ENCODE measurements around the gene DNAJC18. TPM values are rescaled to one million over a fixed set of nuclear protein-coding genes. Genes with fewer than 3 reads are reported as not detected.

Gene DNAJC18
- total RNA-seq, 4 donors from 2014 or later = 7.6 to 27.7 (median 14.5) TPM

GRCh38 chr5:139408191-139408590, 31.1 kb downstream of the DNAJC18 start:
- H3K27ac ChIP-seq = no peak overlapping the region
- H3K27me3 ChIP-seq = no peaks in the 10 kb centered on the region
- no peak overlapping the region for H3K4me3 ChIP-seq
- H3K9me3 ChIP-seq = no peaks in the 10 kb centered on the region
- WGBS, 2 donors (ENCODE audit: low coverage in 1 of 2) = 89 to 95% methylated on average over 7 of the region's 7 CpGs
- TF ChIP-seq POLR2A (IDR thresholded peaks at IDR 0.05) (no peak), POLR2AphosphoS5 (IDR thresholded peaks at IDR 0.05) (no peak), EP300 (IDR thresholded peaks at IDR 0.05) (no peak), CTCF (IDR thresholded peaks at IDR 0.05) (no peak)
- no peak for ATAC-seq
- H3K36me3 ChIP-seq = peaks cover 0 to 24% of the 10 kb centered on the region in 2 donors
- H3K4me1 ChIP-seq = peaks cover 0 to 11% (median 2%) of the 10 kb centered on the region in 3 donors

- ATAC-seq = no peak
- no peak for TF ChIP-seq POLR2A (IDR thresholded peaks at IDR 0.05)
- TF ChIP-seq CTCF (IDR thresholded peaks at IDR 0.05) = no peak
Measured at GRCh38 chr5:139407517-139407916, 31.8 kb downstream of the DNAJC18 start.

GRCh38 chr5:139406963-139407362, 32.4 kb downstream of the DNAJC18 start:
- H3K27ac ChIP-seq = no peak overlapping the region
- H3K4me1 ChIP-seq = peaks cover 0 to 18% (median 7%) of the 10 kb centered on the region in 3 donors
- ATAC-seq = no peak
- no peaks in the 10 kb centered on the region for H3K27me3 ChIP-seq
- H3K9me3 ChIP-seq = no peaks in the 10 kb centered on the region
- 80 to 88% methylated on average over 1 to 2 of the region's 2 CpGs for WGBS, 2 donors (ENCODE audit: low coverage in 1 of 2)
- H3K36me3 ChIP-seq = peaks cover 0 to 12% of the 10 kb centered on the region in 2 donors
- no peak overlapping the region for H3K4me3 ChIP-seq
- TF ChIP-seq EP300 (IDR thresholded peaks at IDR 0.05) = no peak

More at GRCh38 chr5:139407517-139407916, 31.8 kb downstream of the DNAJC18 start:
- peaks cover 0 to 17% of the 10 kb centered on the region in 2 donors for H3K36me3 ChIP-seq
- no peaks in the 10 kb centered on the region for H3K27me3 ChIP-seq
- H3K27ac ChIP-seq = no peak overlapping the region
- no peaks in the 10 kb centered on the region for H3K9me3 ChIP-seq
- no peak overlapping the region for H3K4me3 ChIP-seq
- peaks cover 0 to 17% (median 7%) of the 10 kb centered on the region in 3 donors for H3K4me1 ChIP-seq

- Histone ChIP-seq H3K36me3 (peaks cover 0 to 7% of the 10 kb centered on the region in 2 donors), H3K27me3 (no peaks in the 10 kb centered on the region), H3K9me3 (no peaks in the 10 kb centered on the region), H3K4me1 (peaks cover 0 to 18% (median 7%) of the 10 kb centered on the region in 3 donors), H3K27ac (peak overlapping the region; percentile 44 to 91 (median 88)), H3K4me3 (peak overlapping the region in 1 of 2 donors; percentile 55)
- ATAC-seq = no peak
- no peak for TF ChIP-seq EP300 (IDR thresholded peaks at IDR 0.05)
- no peak for TF ChIP-seq POLR2A (IDR thresholded peaks at IDR 0.05)
- TF ChIP-seq CTCF (IDR thresholded peaks at IDR 0.05) = no peak
- TF ChIP-seq POLR2AphosphoS5 (IDR thresholded peaks at IDR 0.05) = no peak
- 52 to 70% methylated on average over 5 of the region's 5 CpGs for WGBS, 2 donors (ENCODE audit: low coverage in 1 of 2)
Measured at GRCh38 chr5:139404484-139404840, 34.9 kb downstream of the DNAJC18 start.

GRCh38 chr5:139403787-139404483, 35.4 kb downstream of the DNAJC18 start, which contains the start of gene SPATA24:
TSS of gene SPATA24 (minus strand) at chr5:139404089. CDS start at chr5:139404060, 29 bp downstream.
- ATAC-seq = peak; percentile 98
- 1 to 2% methylated on average over 8 to 14 of the region's 41 CpGs for WGBS, 2 donors (ENCODE audit: low coverage in 1 of 2)
- Histone ChIP-seq H3K27me3 (no peaks in the 10 kb centered on the region), H3K27ac (peak within 1 kb of the TSS; percentile 44 to 91 (median 88)), H3K9me3 (no peaks in the 10 kb centered on the region), H3K36me3 (peaks cover 0 to 7% of the 10 kb centered on the region in 2 donors), H3K4me3 (peak within 1 kb of the TSS; percentile 29 to 55), H3K4me1 (peaks cover 0 to 18% (median 7%) of the 10 kb centered on the region in 3 donors)
- TF ChIP-seq POLR2AphosphoS5 (IDR thresholded peaks at IDR 0.05) = peak; percentile 71
- no peak for TF ChIP-seq CTCF (IDR thresholded peaks at IDR 0.05)
- TF ChIP-seq POLR2A (IDR thresholded peaks at IDR 0.05) = peak; percentile 17 to 26
- no peak for TF ChIP-seq EP300 (IDR thresholded peaks at IDR 0.05)

Data from gastroesophageal sphincter (tissue), 4 donors.